GM12872 (cell line): Measurements from ENCODE around the gene BPIFB6.

Experiments used
- CTCF ChIP-seq: IDR thresholded peaks from 3 replicates; pipeline ENCODE4 v1.5.1; 2011; ENCODE audit warnings: low read depth, mild to moderate bottlenecking, low read length, moderate library complexity; ENCODE audit not compliant: insufficient read depth

BPIFB6 gene

GRCh38 chr20:33074675-33075074 is 43.2 kb downstream of the BPIFB6 start:
- no peak for TF ChIP-seq CTCF

GRCh38 chr20:33075281-33075680 is 43.8 kb downstream of the BPIFB6 start:
- no peak for TF ChIP-seq CTCF

- peak; percentile 59 for TF ChIP-seq CTCF
Measured at GRCh38 chr20:33076662-33077372, 45.4 kb downstream of the BPIFB6 start.

- no peak for TF ChIP-seq CTCF
Measured at GRCh38 chr20:33079259-33079658, 47.8 kb downstream of the BPIFB6 start, which contains the start of gene BPIFB4. Gene BPIFB4, plus strand, starts transcription at chr20:33079643. Its CDS starts 1,884 bp downstream, at chr20:33081527.

- no peak for TF ChIP-seq CTCF
Measured at GRCh38 chr20:33081411-33082154, 50.1 kb downstream of the BPIFB6 start.

- TF ChIP-seq CTCF, result no peak
Measured at GRCh38 chr20:33082546-33082945, 51.1 kb downstream of the BPIFB6 start.

- TF ChIP-seq CTCF, result no peak
Measured at GRCh38 chr20:33083544-33084340, 52.3 kb downstream of the BPIFB6 start.
